Skeletal muscle cell (primary cell): Measurements from ENCODE around the gene PIBF1.
A peak's percentile ranks its signal among the peaks of the same experiment; 100 is the strongest.
"Not testable (repeated sequence)": the region's sequence is repeated elsewhere in the genome, so short reads cannot be mapped to it uniquely, and the experiment has no call there.

Experiments used
- DNase-seq: peaks from one replicate; pipeline ENCODE4 v3.0.0-alpha.2; 2010; ENCODE audit warnings: low read depth
- H3K4me3 ChIP-seq: 2 replicates; pipeline ENCODE4 v1.5.1; 2011; ENCODE audit warnings: low read depth, mild to moderate bottlenecking, control low read depth, low read length, moderate library complexity

The PIBF1 gene

GRCh38 chr13:72781451-72782439 lies at the start of gene PIBF1, which contains the start of gene DIS3:
TSS of gene PIBF1 (plus strand) at chr13:72782133. CDS start at chr13:72783470, 1,337 bp downstream.
TSS of gene DIS3 (minus strand) at chr13:72781900. CDS start at chr13:72781832, 68 bp downstream.
- peak within 1 kb of the TSS; percentile 91 for H3K4me3 ChIP-seq
- DNase-seq = peak; percentile 95

GRCh38 chr13:72737033-72737432 lies 44.9 kb upstream of the PIBF1 start:
- no peak for DNase-seq
- H3K4me3 ChIP-seq = no peak overlapping the region

- no peak for DNase-seq
- no peak overlapping the region for H3K4me3 ChIP-seq
These were observed 41.9 kb upstream of the PIBF1 start for GRCh38 chr13:72740015-72740414.

DNA sequence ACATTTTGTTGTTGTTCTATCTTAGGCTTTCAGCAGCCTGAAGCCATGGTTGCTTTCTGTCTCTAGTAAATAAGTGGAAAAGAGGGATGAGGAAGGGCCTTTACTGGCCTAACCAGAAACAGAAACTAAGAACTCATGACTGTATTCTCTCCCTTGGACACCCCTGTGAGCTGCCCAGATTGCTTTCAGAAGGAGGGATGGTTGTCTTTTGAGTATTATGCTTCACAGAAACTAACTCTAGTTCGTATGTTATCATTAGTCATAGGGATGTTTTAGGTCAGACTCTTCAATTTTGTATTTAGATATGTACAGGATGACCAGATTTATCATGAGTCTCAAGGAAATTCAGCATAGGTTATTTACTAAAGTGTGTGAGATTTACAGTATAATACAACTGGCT lies 36.7 kb upstream of the PIBF1 start:
- no peak for DNase-seq
- H3K4me3 ChIP-seq = no peak overlapping the region

DNA sequence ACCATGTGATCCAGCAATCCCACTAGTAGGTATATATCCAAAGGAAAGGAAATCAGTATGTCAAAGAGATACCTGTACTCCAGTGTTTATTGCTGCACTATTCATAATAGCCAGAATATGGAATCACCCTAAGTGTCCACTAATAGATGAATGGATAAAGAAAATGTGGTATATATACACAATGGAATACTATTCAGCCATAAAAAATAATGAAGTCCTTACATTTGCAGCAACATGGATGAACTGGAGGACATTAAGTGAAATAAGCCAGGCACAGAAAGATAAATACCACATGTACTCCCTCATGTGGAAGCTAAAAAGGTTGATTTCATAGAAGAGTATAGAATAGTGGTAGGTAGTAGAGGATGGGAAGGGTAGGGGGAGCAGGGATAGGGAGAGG lies 30.7 kb upstream of the PIBF1 start:
- DNase-seq = no peak
- no peak overlapping the region for H3K4me3 ChIP-seq

GRCh38 chr13:72754111-72754510 lies 27.8 kb upstream of the PIBF1 start:
- no peak overlapping the region for H3K4me3 ChIP-seq
- DNase-seq = no peak

- no peak for DNase-seq
- H3K4me3 ChIP-seq = no peak overlapping the region
These were observed 24.0 kb upstream of the PIBF1 start for GRCh38 chr13:72757792-72758535.

DNA sequence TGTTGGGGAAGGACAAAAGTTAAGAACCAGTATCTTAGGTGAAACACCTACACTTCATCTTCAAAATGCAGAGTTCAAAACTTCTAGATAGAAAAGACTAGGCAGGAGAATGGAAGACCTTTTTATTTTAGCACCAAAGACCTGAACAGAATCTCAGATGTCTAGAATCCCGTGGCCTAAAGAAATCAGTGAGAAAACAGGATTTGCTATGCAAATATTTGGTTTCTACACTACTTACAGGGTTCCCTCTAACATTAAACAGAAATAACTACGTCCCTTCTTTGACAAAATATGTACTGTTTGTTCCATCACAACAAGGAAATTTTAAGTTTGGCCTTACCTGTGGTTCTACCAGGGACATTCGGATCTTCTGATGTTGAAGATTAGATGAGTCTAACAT lies 21.7 kb upstream of the PIBF1 start:
- no peak overlapping the region for H3K4me3 ChIP-seq

DNA sequence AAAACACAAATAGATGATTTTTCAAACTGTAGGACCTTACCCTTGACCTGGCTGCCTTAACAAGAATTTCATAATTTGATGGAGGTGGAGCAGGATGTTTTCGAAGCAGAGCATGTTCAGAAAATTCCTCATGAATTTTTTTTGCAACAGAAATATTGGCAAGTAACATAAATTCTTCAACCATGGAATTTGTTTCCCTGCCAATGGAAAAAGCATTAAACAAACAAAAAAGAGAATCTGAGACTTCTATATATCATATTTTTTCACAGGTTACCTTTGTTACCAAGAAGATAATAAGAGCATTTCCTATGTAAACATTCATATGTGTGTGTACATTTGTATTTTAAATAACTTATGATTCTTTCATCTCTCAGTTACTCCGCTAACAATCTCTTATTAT lies 18.5 kb upstream of the PIBF1 start:
- H3K4me3 ChIP-seq = no peak overlapping the region
- no peak for DNase-seq

More for the DNA sequence above, 21.7 kb upstream of the PIBF1 start:
- DNase-seq = no peak

DNA sequence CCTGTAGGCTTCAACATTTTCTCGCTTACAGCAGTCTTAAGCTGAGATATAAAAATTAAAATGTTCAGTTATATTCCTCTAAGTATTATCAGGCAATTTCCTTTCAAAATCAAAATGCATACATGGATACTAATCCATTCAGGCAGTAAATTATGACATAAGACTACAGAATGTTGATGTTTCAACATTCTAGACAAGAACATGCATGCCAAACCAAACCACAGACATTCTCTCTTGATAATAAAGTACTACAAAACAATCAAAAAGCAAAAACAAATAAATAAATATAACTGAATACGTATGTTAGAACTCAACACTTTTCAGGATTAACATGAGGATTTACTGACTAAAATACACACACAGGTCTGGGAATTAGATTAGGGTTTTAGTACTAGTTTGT lies 7.9 kb upstream of the PIBF1 start:
- H3K4me3 ChIP-seq = no peak overlapping the region
- DNase-seq = no peak

DNA sequence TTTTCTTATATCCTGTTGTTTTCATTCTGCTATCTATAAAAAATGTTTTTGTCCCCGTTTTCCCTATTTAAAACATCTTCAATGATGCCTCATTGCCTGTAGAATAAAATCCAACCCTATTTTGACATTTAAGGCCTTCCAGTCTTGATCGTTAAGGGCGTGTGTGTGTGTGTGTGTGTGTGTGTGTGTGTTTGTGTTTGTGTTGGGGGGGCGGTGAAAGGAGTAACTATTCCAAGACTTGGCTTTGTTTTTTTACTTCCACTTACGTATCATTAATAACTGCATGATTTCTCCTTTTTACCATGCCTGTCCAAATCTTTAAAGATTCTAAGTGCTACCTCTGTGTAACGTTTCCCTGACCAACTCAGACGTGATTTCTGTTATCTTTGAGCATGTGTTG lies 784 bp downstream of the PIBF1 start:
- peak overlapping the region; percentile 91 for H3K4me3 ChIP-seq
- DNase-seq = no peak

- DNase-seq, H3K4me3 ChIP-seq: not testable (repeated sequence)
These were observed 2.7 kb downstream of the PIBF1 start for GRCh38 chr13:72784679-72785078.

- no peak overlapping the region for H3K4me3 ChIP-seq
- no peak for DNase-seq
These were observed 6.9 kb downstream of the PIBF1 start for GRCh38 chr13:72788831-72789230.

GRCh38 chr13:72792640-72793039 lies 10.7 kb downstream of the PIBF1 start:
- no peak for DNase-seq

DNA sequence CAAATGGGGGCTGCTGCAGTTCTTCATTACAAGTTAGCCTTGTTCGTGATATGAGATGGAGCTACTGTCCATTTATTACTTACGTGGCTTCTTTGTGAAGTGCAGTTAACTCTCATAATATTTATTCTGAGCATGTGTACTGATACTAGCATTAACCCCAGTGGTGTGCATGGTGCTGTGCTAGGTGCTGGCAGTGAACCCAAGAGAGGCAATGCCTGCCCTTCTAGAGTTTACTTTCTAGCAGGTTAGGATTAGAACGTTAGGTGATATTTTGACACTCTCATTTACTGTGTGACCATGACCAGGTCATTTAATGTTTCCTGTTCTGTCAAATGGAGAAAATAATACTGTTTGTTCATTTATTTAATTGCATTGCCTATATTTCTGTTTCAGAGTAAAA lies 16.9 kb downstream of the PIBF1 start:
- DNase-seq = no peak
- no peak overlapping the region for H3K4me3 ChIP-seq

More at GRCh38 chr13:72792640-72793039, 10.7 kb downstream of the PIBF1 start:
- H3K4me3 ChIP-seq = no peak overlapping the region

DNA sequence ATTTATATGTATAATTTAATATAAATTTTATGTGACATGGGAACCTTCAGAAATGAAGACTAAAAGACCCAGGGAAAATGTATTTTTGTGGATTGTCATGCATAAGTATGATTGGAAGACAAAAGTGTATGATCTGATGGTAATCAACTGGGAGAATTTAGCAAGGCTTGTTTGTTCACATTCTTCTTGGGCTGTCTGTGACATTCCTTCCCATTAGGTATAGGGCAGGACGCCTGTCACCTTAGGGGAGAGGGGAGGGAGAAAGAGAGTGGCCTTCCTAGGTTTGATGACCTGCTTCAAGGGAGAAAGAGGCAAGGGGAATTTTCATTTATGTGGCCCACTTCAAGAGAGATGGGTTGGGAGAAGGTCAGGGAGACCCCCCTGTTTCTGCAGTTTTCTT lies 22.4 kb downstream of the PIBF1 start:
- H3K4me3 ChIP-seq = no peak overlapping the region
- no peak for DNase-seq

DNA sequence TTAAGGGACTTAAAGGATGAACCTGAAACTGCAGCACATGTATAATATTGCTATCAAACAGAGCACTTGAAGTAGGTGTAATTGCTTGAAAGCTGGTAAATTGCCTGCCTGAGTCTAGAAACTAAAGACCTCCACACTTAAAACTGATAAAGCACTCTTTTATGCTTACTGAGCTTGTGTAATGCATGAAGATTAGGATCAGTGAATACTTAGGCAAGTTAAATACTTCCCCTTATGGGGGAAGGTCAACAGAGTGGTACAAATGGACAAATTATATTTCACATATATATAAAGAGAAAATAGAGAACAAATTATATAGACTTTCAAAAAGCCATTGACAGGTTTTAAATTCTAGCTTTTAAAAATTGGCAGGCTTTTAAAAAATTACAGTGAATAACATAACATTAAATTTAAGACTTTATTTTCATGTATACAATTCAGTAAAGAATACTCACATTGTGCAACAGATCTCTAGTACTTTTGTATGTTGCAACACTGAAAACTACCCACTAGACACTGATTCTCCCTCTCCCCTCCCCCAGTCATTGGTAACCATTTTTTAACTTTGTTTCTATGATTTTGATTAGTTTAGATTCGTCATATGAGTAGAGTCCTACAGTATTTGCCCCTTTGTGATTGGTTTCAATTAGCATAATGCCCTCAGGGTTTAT lies 23.9 kb downstream of the PIBF1 start:
- H3K4me3 ChIP-seq = no peak overlapping the region
- DNase-seq = no peak

- not testable (repeated sequence) for DNase-seq, H3K4me3 ChIP-seq
These were observed 24.6 kb downstream of the PIBF1 start for GRCh38 chr13:72806514-72806913.

DNA sequence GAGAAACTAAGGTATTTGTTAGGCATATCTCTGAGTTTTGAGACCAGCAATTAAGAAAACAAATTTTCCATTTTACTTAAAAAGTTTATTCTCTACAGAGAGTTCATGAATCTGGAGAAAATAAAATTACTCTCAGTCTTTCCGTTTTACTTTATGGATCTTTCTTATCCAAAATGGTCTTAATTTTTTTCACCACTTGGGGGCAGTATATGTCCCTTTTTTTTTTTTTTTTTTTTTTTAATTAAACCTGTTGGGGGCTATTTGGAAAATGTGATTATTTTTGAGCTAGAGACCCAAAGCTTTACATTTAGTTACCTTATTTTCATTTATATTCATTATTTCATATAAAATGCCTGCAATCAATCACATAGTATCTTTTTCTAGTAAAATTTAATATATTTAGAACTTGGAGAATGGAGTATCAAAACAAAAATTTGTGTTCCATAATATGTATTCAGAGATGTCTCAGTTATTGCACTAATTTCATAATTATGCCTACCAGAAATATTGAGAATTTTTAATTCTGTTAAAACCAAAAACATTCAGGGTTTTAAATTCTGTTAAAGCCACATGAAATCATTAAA lies 27.1 kb downstream of the PIBF1 start:
- H3K4me3 ChIP-seq = no peak overlapping the region
- DNase-seq = no peak
